Neutrophil (primary cell): ENCODE data around the gene USP6NL.

Experiments
- H3K27ac ChIP-seq: fragments of 200-600 bp; sonication (generic); 2 replicates; pipeline ENCODE4 v1.5.1; 2016; ENCODE audit warnings: mild to moderate bottlenecking, moderate library complexity
- H3K27me3 ChIP-seq: fragments of 200-600 bp; sonication (generic); 2 replicates; pipeline ENCODE4 v1.6.0; 2016; ENCODE audit warnings: mild to moderate bottlenecking
- H3K36me3 ChIP-seq: fragments of 200-600 bp; sonication (generic); 2 replicates; pipeline ENCODE4 v1.5.1; 2017
- H3K4me1 ChIP-seq, 2 experiments: fragments of 200-600 bp in 1 of 2; sonication (generic) in 1 of 2; 1 replicate in 1 of 2; 2 replicates in 1 of 2; pipeline versions ENCODE4 v1.5.1 to v1.6.1; 2013 to 2016; ENCODE audit warnings: low read depth in 1 of 2, low read length in 1 of 2, mild to moderate bottlenecking in 1 of 2, moderate library complexity in 1 of 2; ENCODE audit not compliant: control insufficient read depth in 1 of 2, insufficient read depth in 1 of 2
- H3K4me3 ChIP-seq, 2 experiments: fragments of 200-600 bp in 1 of 2; sonication (generic) in 1 of 2; 1 replicate in 1 of 2; 2 replicates in 1 of 2; pipeline ENCODE4 v1.5.1; 2013 to 2016; ENCODE audit warnings: low read depth in 1 of 2, low read length in 1 of 2, mild to moderate bottlenecking in 1 of 2, moderate library complexity in 1 of 2
- H3K9me3 ChIP-seq: fragments of 200-600 bp; sonication (generic); 2 replicates; pipeline ENCODE4 v1.5.1; 2016
- CTCF ChIP-seq: fragments of 200-600 bp; sonication (generic); IDR thresholded peaks from 2 replicates; pipeline ENCODE4 v1.5.1; 2016; ENCODE audit warnings: antibody characterized with exemption

Gene USP6NL

GRCh38 chr10:11551104-11551503, 60.3 kb downstream of the USP6NL start:
- no peak for TF ChIP-seq CTCF
- Histone ChIP-seq H3K27ac (no peak overlapping the region), H3K27me3 (no peaks in the 10 kb centered on the region), H3K4me1 (no peaks in the 10 kb centered on the region), H3K9me3 (no peaks in the 10 kb centered on the region), H3K4me3 (no peak overlapping the region), H3K36me3 (no peaks in the 10 kb centered on the region)

- no peak for TF ChIP-seq CTCF
- no peaks in the 10 kb centered on the region for H3K4me1 ChIP-seq
- no peak overlapping the region for H3K27ac ChIP-seq
- no peaks in the 10 kb centered on the region for H3K9me3 ChIP-seq
- no peaks in the 10 kb centered on the region for H3K27me3 ChIP-seq
- H3K4me3 ChIP-seq: no peak overlapping the region
- no peaks in the 10 kb centered on the region for H3K36me3 ChIP-seq
These were observed 62.7 kb downstream of the USP6NL start for GRCh38 chr10:11548768-11549099.

GRCh38 chr10:11548065-11548767, 63.2 kb downstream of the USP6NL start:
- H3K4me1 ChIP-seq: no peaks in the 10 kb centered on the region

GRCh38 chr10:11546581-11546980, 64.9 kb downstream of the USP6NL start:
- Histone ChIP-seq H3K27me3 (no peaks in the 10 kb centered on the region), H3K4me3 (no peak overlapping the region), H3K36me3 (no peaks in the 10 kb centered on the region), H3K4me1 (no peaks in the 10 kb centered on the region), H3K9me3 (no peaks in the 10 kb centered on the region), H3K27ac (no peak overlapping the region)
- TF ChIP-seq CTCF: no peak

More at GRCh38 chr10:11548065-11548767, 63.2 kb downstream of the USP6NL start:
- H3K4me3 ChIP-seq: no peak overlapping the region
- H3K36me3 ChIP-seq: no peaks in the 10 kb centered on the region
- H3K27me3 ChIP-seq: no peaks in the 10 kb centered on the region
- no peak overlapping the region for H3K27ac ChIP-seq
- H3K9me3 ChIP-seq: no peaks in the 10 kb centered on the region
- TF ChIP-seq CTCF: no peak

GRCh38 chr10:11541296-11541695, 70.2 kb downstream of the USP6NL start:
- TF ChIP-seq CTCF: no peak
- peaks cover 6 to 11% of the 10 kb centered on the region in 2 experiments for H3K4me1 ChIP-seq
- no peaks in the 10 kb centered on the region for H3K27me3 ChIP-seq
- no peaks in the 10 kb centered on the region for H3K9me3 ChIP-seq
- H3K27ac ChIP-seq: no peak overlapping the region
- H3K4me3 ChIP-seq: no peak overlapping the region
- H3K36me3 ChIP-seq: no peaks in the 10 kb centered on the region
